Upper lobe of right lung (tissue), 1 donor: ENCODE data around the gene MCRIP1. TPM values are rescaled to one million over a fixed set of nuclear protein-coding genes. Genes with fewer than 3 reads are reported as not detected.

Experiments used
- ATAC-seq: fragments of 200-7000 bp; cut with Tn5 transposase; one replicate; pipeline ENCODE4 v1.9.1; 2020; ENCODE audit warnings: mild to moderate bottlenecking, moderate library complexity
- DNase-seq: peaks from one replicate; pipeline ENCODE4 v3.0.0-alpha.2; 2020
- H3K27ac ChIP-seq: fragments of 200-600 bp; one replicate; pipeline ENCODE4 v1.8.0; 2022
- H3K27me3 ChIP-seq: fragments of 200-600 bp; one replicate; pipeline ENCODE4 v1.8.0; 2022; ENCODE audit warnings: mild to moderate bottlenecking
- H3K36me3 ChIP-seq: fragments of 200-600 bp; one replicate; pipeline ENCODE4 v1.8.0; 2022
- H3K4me1 ChIP-seq: fragments of 200-600 bp; one replicate; pipeline ENCODE4 v1.8.0; 2022
- H3K4me3 ChIP-seq: fragments of 200-600 bp; one replicate; pipeline ENCODE4 v1.8.0; 2022; ENCODE audit warnings: mild to moderate bottlenecking
- H3K9me3 ChIP-seq: fragments of 200-600 bp; one replicate; pipeline ENCODE4 v1.8.0; 2022
- intact Hi-C: fragments of 100-400 bp; cut with DNase I; formaldehyde crosslinking; loops from one replicate; pipeline ENCODE4 v1.11.0; 2022
- total RNA-seq: library from RNA; stranded (reverse); fragmentation: NEBNext Ultra II Directional; extraction: Animal tissue kit (Norgen Biotek cat#: 25700); gene quantifications from one replicate; pipeline ENCODE4 v1.2.1, GENCODE V29; 2021
- TF ChIP-seq, protein P1 (sequence below): fragments of 200-600 bp; IDR thresholded peaks from one replicate; pipeline ENCODE4 v1.8.0; 2022; ENCODE audit warnings: antibody characterized with exemption
- donor health status: DM: no; HTN: yes; CAD: no; lungs with severe emphysema.

The MCRIP1 gene
- total RNA-seq, 1 donor from 2014 or later, result 72.8 TPM

DNA sequence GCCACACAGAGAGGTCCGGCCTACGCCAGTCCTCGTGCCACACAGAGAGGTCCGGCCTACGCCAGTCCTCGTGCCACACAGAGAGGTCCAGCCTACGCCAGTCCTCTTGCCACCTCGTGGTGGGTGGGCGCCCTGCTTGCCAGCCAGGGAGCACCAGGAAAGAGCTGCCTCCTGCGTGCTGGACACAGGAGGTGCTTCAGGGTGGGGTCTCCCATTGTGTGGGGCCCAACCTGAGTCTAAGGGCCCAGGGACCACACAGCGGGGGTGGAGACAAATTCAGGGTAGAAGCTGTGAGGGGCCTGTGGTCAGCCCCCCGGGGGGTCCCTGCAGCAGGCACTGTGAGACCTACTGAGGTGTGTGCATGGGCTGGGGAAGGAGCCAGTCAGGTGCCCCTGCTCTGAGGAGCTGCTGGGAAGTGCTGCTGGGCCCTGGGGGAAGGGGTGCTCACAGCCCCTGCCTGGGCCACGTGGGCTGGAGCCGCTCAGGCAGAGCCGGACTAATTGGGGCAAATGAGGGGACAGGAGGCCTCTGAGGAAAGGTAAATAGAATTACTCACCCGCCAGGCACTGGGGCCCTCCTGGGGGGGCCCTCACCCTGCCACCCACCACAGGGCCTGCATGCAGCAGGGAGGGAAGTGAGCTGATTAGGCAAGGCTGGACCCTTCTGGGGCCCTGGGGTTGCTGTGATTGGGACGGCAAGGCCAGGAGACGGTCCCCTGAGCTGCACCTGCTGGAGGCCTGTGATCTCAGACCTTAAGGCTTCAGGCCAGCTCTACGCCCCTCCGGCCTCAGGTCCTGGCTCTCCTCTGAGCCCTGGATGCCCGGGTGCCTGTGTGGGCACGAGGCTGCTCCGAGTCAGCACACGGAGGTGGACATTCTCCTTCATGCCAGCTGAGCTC is 18.1 kb downstream of the MCRIP1 start:
- Histone ChIP-seq H3K36me3 (no peaks in the 10 kb centered on the region), H3K4me1 (no peaks in the 10 kb centered on the region), H3K9me3 (no peaks in the 10 kb centered on the region), H3K27ac (no peak overlapping the region), H3K4me3 (no peak overlapping the region), H3K27me3 (peaks cover 14% of the 10 kb centered on the region)
- DNase-seq (no peak), ATAC-seq (peak; percentile 42)
- TF ChIP-seq, protein P1, sequence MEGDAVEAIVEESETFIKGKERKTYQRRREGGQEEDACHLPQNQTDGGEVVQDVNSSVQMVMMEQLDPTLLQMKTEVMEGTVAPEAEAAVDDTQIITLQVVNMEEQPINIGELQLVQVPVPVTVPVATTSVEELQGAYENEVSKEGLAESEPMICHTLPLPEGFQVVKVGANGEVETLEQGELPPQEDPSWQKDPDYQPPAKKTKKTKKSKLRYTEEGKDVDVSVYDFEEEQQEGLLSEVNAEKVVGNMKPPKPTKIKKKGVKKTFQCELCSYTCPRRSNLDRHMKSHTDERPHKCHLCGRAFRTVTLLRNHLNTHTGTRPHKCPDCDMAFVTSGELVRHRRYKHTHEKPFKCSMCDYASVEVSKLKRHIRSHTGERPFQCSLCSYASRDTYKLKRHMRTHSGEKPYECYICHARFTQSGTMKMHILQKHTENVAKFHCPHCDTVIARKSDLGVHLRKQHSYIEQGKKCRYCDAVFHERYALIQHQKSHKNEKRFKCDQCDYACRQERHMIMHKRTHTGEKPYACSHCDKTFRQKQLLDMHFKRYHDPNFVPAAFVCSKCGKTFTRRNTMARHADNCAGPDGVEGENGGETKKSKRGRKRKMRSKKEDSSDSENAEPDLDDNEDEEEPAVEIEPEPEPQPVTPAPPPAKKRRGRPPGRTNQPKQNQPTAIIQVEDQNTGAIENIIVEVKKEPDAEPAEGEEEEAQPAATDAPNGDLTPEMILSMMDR, result no peak
- intact Hi-C loops, result no loop called here

DNA sequence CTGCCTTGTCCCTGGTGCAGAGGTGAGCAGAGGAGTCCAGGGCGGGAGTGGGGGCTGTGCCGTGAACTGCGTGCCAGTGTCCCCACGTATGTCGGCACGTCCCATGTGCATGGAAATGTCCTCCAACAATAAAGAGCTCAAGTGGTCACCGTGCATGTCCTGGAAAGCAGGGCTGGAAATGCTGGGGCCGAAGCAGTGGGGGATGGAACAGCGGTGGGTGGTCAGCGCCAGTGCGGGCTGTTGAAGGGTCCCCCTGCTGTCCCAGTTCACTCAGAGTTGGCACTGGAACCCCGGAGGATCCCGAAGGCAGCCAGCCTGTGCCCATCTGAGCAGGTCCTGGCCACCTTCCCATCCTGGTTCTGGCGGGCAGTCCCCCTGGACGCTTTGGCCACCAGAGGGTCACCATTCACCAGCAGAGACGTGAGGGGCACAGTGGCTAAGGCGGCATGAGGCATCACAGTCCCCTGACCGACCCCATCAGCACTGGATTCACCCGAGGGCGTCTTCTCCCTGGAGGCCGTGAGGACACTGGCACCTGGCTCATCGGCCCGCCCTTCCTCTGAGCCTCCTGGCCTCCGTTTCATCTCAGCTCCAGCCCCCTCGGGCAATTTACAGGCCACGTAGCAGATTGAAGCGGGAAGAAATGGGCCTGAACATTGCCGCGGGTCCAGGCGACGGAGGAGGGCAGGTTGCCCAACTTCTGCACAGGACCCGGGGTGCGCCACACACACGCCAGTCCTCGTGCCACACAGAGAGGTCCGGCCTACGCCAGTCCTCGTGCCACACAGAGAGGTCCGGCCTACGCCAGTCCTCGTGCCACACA is 19.0 kb downstream of the MCRIP1 start:
- no peak overlapping the region for H3K4me3 ChIP-seq
- ATAC-seq (no peak), DNase-seq (no peak)
- H3K4me1 ChIP-seq, result no peaks in the 10 kb centered on the region
- H3K9me3 ChIP-seq, result no peaks in the 10 kb centered on the region
- TF ChIP-seq, protein P1, result no peak
- intact Hi-C loops, result no loop called here
- no peaks in the 10 kb centered on the region for H3K36me3 ChIP-seq
- no peak overlapping the region for H3K27ac ChIP-seq
- peaks cover 14% of the 10 kb centered on the region for H3K27me3 ChIP-seq

DNA sequence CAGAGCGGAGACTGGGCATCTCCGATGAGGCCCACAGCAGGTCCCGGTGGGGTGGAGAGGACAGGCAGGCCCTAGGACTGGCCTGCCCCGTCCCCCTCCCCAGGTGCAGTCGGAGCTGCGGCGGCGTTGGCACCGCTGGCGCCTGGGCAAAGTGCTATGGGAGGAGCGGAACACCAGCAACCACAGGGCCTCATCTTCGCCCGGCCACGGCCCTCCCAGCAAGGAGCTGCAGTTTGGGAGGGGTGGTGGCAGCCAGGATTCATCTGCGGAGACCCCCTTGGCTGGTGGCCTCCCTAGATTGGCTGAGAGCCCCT is 19.8 kb downstream of the MCRIP1 start:
- H3K4me3 ChIP-seq, result no peak overlapping the region
- no peaks in the 10 kb centered on the region for H3K9me3 ChIP-seq
- no peaks in the 10 kb centered on the region for H3K4me1 ChIP-seq
- TF ChIP-seq, protein P1, result no peak
- ATAC-seq, result no peak
- peaks cover 14% of the 10 kb centered on the region for H3K27me3 ChIP-seq
- H3K36me3 ChIP-seq, result no peaks in the 10 kb centered on the region
- H3K27ac ChIP-seq, result no peak overlapping the region
- no peak for DNase-seq
- intact Hi-C loops, result no loop called here

DNA sequence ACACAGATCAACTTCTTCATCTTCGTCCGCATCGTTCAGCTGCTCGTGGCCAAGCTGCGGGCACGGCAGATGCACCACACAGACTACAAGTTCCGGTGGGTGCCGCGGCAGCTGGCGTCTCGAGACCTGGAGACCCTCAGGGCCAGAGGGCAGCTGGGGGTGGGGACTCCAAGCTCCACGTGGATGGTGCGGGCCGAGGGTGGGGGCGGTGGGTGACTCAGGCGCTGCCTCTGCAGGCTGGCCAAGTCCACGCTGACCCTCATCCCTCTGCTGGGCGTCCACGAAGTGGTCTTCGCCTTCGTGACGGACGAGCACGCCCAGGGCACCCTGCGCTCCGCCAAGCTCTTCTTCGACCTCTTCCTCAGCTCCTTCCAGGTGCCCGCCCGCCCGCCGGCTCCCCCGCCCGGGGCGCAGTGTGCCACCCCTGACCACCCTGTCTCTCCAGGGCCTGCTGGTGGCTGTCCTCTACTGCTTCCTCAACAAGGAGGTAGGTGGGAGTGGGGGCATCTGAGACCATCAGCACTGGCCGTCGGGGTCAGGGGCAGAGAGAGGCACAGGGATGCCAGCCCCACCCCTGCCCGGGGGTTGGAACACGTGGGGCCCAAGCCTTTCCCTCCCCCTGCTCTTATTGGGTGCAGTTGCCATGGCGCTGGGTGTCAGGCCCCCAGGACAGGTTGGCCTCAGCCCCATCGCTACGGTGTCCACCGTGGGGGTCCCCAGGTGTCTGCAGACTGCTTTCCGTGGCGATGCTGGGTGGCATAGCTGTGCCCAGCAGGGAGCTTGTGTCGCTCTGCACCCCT is 20.3 kb downstream of the MCRIP1 start:
- Histone ChIP-seq H3K9me3 (no peaks in the 10 kb centered on the region), H3K36me3 (no peaks in the 10 kb centered on the region), H3K27ac (no peak overlapping the region), H3K4me1 (no peaks in the 10 kb centered on the region), H3K4me3 (no peak overlapping the region), H3K27me3 (peaks cover 19% of the 10 kb centered on the region)
- TF ChIP-seq, protein P1, result no peak
- DNase-seq (no peak), ATAC-seq (no peak)
- intact Hi-C loops, result no loop called here

GRCh38 chr17:81811705-81812570 is 21.2 kb downstream of the MCRIP1 start:
- Histone ChIP-seq H3K27ac (no peak overlapping the region), H3K4me3 (no peak overlapping the region), H3K9me3 (no peaks in the 10 kb centered on the region), H3K4me1 (no peaks in the 10 kb centered on the region), H3K36me3 (no peaks in the 10 kb centered on the region), H3K27me3 (peaks cover 26% of the 10 kb centered on the region)
- intact Hi-C loops, result no loop called here
- DNase-seq, result no peak
- ATAC-seq, result no peak
- TF ChIP-seq, protein P1, result no peak
